T-helper 22 cell (primary cell): ENCODE data around the gene REXO4.

Experiments used
- DNase-seq: peaks from one replicate; pipeline ENCODE4 v3.0.0-alpha.2; 2020; ENCODE audit warnings: low read depth

The REXO4 gene

DNA sequence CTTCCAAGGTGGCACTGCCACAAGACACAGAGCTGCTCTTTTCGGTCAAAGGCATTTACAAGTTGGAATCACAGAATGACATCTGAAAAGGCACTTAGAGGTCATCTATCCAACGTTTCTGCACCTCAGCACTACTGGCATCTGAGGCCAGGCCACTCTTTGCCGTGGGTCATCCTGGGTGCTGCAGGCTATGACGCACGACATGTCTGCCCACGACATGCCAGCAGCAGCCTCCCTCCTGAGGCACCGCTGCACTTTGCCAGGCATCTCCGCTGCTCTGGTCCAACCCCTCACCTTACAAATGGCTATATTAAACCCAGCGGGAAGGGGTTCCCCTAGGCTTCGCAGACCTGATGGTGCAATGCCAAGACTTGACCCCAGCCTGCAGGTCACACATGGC lies 50.0 kb downstream of the REXO4 start:
- DNase-seq = no peak

DNA sequence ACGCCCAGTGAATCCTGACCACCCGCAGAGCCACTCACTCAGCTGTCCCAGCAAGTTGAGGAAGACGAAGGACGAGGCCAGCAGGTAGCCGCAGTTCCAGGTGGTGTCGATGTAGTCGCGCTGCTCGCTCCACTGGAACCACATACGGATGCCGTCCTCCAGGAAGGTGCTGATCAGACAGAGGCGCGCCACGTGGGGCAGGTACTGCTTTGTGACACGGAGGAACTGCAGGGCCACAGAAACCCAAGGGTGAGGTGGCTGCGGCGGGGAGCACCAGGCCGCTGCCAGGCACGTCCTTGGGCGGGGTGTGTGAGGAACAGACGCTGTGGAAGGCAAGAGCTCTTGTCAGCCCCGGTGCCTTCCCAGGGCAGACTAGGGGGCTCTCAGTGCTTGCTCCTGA lies 50.6 kb downstream of the REXO4 start:
- DNase-seq = no peak

- no peak for DNase-seq
Measured at GRCh38 chr9:133366435-133366834, 51.4 kb downstream of the REXO4 start.

- DNase-seq = no peak
Measured at GRCh38 chr9:133362359-133363044, 55.3 kb downstream of the REXO4 start.

DNA sequence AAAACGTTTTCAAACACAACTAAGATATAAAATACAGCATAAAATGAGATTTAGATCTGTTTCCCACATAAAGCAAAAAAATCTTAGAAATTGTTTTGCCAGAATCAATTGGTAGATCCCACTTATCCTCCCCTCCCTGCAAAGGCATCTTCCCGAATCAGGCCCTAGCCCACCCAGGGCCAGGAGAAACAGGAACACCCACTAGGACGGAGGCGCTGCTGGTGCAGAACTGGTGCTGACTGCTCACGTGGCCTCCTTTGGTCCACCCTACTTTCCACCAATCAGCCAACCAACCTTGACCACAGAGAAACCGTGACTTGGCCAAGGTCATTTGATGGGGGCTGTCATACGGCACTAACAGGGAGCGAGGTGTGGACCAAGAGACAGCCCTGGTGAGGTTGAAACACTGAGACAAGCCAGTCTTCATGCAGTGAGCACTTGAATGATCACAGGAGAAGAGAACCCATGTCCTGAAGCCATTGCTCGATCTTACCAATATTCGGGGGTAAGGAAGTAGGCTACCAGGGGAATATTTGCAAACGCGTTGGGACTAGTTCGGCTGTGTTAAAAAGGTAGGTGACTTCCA lies 56.2 kb downstream of the REXO4 start:
- no peak for DNase-seq

- no peak for DNase-seq
Measured at GRCh38 chr9:133360400-133361393, 57.1 kb downstream of the REXO4 start.

DNA sequence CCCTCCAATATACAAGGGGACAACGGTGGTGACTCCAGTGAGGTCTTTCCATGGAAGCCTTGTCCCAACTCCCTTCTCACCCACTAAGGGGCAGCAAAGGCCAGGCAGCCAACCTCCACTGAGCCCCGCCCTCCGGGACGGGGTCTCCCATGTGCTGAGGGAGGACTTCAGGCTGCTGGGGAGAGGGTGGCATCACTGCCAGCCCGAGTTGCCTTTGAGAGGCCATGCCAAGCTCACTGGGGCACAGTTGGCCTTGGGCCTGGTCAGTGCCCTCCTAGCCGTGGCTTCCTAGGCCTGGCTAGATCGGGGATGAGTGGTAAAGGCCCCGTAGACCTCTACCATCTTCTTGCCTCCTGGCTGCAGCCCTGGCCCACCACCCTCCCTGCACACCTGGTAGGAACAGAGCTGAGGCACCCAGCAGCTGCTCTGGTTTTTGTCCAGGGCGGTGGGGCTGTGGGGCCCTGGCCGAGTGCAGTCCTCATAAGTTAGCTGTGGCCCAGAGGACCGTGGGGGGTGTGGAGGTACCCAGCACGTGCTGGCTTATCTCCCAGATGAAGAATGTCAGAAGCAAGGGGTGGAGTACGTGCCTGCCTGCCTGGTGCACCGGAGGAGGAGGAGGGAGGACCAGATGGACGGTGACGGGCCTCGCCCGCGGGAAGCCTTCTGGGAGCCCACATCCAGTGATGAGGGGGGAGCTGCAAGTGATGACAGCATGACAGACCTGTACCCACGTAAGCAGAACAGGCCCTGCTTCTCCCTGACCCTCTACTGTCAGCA lies 58.2 kb downstream of the REXO4 start:
- DNase-seq = no peak

DNA sequence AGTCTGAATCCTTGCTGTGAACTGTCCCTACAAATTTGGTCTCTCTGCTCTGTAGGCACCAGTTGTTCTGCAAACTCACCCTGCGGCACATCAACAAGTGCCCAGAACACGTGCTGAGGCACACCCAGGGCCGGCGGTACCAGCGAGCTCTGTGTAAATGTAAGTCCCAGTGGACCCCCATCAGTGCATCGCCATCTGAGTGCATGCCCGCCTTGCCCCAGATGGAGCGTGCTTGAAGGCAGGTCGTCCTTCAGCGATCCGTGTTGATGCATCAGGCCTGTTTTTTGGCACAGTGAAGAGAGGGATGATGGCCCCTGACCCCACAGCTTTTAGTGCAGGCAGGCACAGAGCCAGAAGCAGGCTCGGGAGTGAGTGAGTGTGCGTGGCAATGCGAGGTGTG lies 60.2 kb downstream of the REXO4 start:
- no peak for DNase-seq

DNA sequence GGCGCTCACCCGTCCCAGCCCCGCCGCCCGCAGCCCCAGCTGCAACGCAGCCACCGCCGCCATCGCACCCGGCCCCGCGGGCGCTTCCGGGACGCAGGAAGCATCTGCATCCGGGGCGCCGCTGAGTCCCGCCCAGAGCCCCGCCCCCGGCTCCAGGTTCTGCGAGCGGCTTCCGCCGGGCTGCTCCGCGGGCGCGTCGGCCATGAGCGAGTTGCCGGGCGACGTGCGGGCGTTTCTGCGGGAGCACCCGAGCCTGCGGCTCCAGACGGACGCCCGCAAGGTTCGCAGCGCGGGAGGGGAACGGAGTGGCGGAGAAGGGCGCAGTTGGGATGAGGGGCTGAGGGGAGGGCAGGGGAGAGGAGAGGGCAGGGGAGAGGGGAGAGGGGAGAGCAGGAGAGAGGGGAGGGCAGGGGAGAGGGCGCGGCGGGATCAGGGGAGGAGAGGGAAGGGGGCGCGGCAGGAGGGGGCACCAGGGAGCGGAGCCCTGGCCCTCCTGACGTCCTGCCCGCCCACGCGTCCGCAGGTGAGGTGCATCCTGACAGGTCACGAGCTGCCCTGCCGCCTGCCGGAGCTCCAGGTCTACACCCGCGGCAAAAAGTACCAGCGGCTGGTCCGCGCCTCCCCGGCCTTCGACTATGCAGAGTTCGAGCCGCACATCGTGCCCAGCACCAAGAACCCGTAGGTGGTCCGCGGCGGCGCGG lies 61.3 kb downstream of the REXO4 start, which contains the start of the genes SURF1 and SURF2:
Gene SURF1 (minus strand): TSS at position 97 of the 701 bp plus-strand sequence. CDS start 34 bp downstream, at position 63.
Gene SURF2 (plus strand): TSS at position 160 of the 701 bp plus-strand sequence. CDS start 43 bp downstream, at position 203.
- peak; percentile 82 for DNase-seq
